ENCODE measurements around the gene ACAA2.
"Not testable (repeated sequence)": the region's sequence is repeated elsewhere in the genome, so short reads cannot be mapped to it uniquely, and the experiment has no call there.

DNA sequence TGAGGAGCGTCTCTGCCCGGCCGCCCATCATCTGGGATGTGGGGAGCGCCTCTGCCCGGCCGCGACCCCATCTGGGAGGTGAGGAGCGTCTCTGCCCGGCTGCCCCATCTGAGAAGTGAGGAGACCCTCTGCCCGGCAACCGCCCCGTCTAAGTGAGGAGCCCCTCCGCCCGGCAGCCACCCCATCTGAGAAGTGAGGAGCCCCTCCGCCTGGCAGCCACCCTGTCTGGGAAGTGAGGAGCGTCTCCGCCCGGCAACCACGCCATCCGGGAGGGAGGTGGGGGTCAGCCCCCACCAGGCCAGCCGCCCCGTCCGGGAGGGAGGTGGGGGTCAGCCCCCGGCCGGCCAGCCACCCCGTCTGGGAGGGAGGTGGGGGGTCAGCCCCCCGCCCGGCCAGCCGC lies 13.5 kb downstream of the ACAA2 start:
- not testable (repeated sequence) for TF ChIP-seq SAP30 (IDR thresholded peaks at IDR 0.05; ENCODE audit: insufficient read depth, insufficient replicate concordance, low read length); POLR2AphosphoS5 (IDR thresholded peaks at IDR 0.05; ENCODE audit: low read depth, low read length); EZH2 (IDR thresholded peaks at IDR 0.05; ENCODE audit: low read depth, low read length, severe bottlenecking); CREB1 (IDR thresholded peaks at IDR 0.05); JUND (IDR thresholded peaks at IDR 0.05; ENCODE audit: low read length); YY1 (IDR thresholded peaks at IDR 0.05; ENCODE audit: low read depth, low read length)
- TF ChIP-seq, protein P1, sequence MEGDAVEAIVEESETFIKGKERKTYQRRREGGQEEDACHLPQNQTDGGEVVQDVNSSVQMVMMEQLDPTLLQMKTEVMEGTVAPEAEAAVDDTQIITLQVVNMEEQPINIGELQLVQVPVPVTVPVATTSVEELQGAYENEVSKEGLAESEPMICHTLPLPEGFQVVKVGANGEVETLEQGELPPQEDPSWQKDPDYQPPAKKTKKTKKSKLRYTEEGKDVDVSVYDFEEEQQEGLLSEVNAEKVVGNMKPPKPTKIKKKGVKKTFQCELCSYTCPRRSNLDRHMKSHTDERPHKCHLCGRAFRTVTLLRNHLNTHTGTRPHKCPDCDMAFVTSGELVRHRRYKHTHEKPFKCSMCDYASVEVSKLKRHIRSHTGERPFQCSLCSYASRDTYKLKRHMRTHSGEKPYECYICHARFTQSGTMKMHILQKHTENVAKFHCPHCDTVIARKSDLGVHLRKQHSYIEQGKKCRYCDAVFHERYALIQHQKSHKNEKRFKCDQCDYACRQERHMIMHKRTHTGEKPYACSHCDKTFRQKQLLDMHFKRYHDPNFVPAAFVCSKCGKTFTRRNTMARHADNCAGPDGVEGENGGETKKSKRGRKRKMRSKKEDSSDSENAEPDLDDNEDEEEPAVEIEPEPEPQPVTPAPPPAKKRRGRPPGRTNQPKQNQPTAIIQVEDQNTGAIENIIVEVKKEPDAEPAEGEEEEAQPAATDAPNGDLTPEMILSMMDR (IDR thresholded peaks at IDR 0.05; ENCODE audit: control extremely low read depth in 1 of 3, insufficient read depth in 1 of 3, low read depth in 1 of 3, low read length in 3 of 3), result not testable (repeated sequence)
